Measurements from ENCODE around the gene HOXC10. TPM values are rescaled to one million over a fixed set of nuclear protein-coding genes. Genes with fewer than 3 reads are reported as not detected.

Gene HOXC10
- total and polyA plus RNA-seq, 12 donors, result 0.34 to 4.5 (median 1.5) TPM; not detected in 3

GRCh38 chr12:53940443-53941014, 44.4 kb upstream of the HOXC10 start:
- Histone ChIP-seq H3K36me3 (replicated peaks in 1 of 2) (no peaks in the 10 kb centered on the region), H3K4me3 (no peak overlapping the region), H3K27me3 (peaks cover 100% of the 10 kb centered on the region), H3K27ac (no peak overlapping the region), H3K4me1 (replicated peaks in 1 of 2) (no peaks in the 10 kb centered on the region), H3K9me3 (replicated peaks in 1 of 3) (no peaks in the 10 kb centered on the region)
- TF ChIP-seq POLR2A (IDR thresholded peaks at IDR 0.05), result no peak
- no peak for TF ChIP-seq CTCF (IDR thresholded peaks at IDR 0.05)
- DNase-seq, result no peak
- 7 to 12% (median 9%) methylated on average over 4 to 9 of the region's 9 CpGs for WGBS, 4 donors
- intact Hi-C loops (cut with DNase I), result no loop called here

- no peaks in the 10 kb centered on the region for H3K9me3 ChIP-seq (replicated peaks in 1 of 3)
- intact Hi-C loops (cut with DNase I), result no loop called here
- H3K27me3 ChIP-seq, result peaks cover 100% of the 10 kb centered on the region
- no peak for DNase-seq
- no peak overlapping the region for H3K27ac ChIP-seq
- H3K4me3 ChIP-seq, result no peak overlapping the region
- TF ChIP-seq CTCF (IDR thresholded peaks at IDR 0.05) (no peak), POLR2A (IDR thresholded peaks at IDR 0.05) (no peak)
- H3K4me1 ChIP-seq (replicated peaks in 1 of 2), result no peaks in the 10 kb centered on the region
- no peaks in the 10 kb centered on the region for H3K36me3 ChIP-seq (replicated peaks in 1 of 2)
These were observed 43.8 kb upstream of the HOXC10 start for GRCh38 chr12:53941187-53941586.

- Histone ChIP-seq H3K4me3 (no peak overlapping the region), H3K4me1 (replicated peaks in 1 of 2) (no peaks in the 10 kb centered on the region), H3K9me3 (replicated peaks in 1 of 3) (no peaks in the 10 kb centered on the region), H3K27me3 (peaks cover 100% of the 10 kb centered on the region), H3K36me3 (replicated peaks in 1 of 2) (no peaks in the 10 kb centered on the region), H3K27ac (no peak overlapping the region)
- DNase-seq, result no peak
- TF ChIP-seq POLR2A (IDR thresholded peaks at IDR 0.05), result no peak
- no peak for TF ChIP-seq CTCF (IDR thresholded peaks at IDR 0.05)
- intact Hi-C loops (cut with DNase I), result no loop called here
- 16 to 22% (median 19%) methylated on average over 5 of the region's 5 CpGs for WGBS, 4 donors
These were observed 43.2 kb upstream of the HOXC10 start for GRCh38 chr12:53941750-53942149.

GRCh38 chr12:53942467-53942997, 42.4 kb upstream of the HOXC10 start:
- intact Hi-C loops (cut with DNase I), result no loop called here
- H3K27me3 ChIP-seq, result peaks cover 96% of the 10 kb centered on the region

More at GRCh38 chr12:53942467-53942997, 42.4 kb upstream of the HOXC10 start:
- DNase-seq, result no peak
- H3K4me1 ChIP-seq (replicated peaks in 1 of 2), result no peaks in the 10 kb centered on the region
- TF ChIP-seq CTCF (IDR thresholded peaks at IDR 0.05), result no peak
- no peak for TF ChIP-seq POLR2A (IDR thresholded peaks at IDR 0.05)
- no peak overlapping the region for H3K27ac ChIP-seq
- 8 to 24% (median 16%) methylated on average over 2 of the region's 2 CpGs for WGBS, 4 donors
- no peaks in the 10 kb centered on the region for H3K9me3 ChIP-seq (replicated peaks in 1 of 3)
- no peak overlapping the region for H3K4me3 ChIP-seq
- H3K36me3 ChIP-seq (replicated peaks in 1 of 2), result no peaks in the 10 kb centered on the region

Measured in adrenal gland (tissue), 12 donors.